Activated gamma-delta T cell treated with Interleukin-2 at 50 U/mL for 16 hours (primary cell): ENCODE data around the gene BACH2.

ENCODE experiments used
- DNase-seq: peaks from one replicate; pipeline ENCODE4 v3.0.0-alpha.2; 2020

Gene BACH2

DNA sequence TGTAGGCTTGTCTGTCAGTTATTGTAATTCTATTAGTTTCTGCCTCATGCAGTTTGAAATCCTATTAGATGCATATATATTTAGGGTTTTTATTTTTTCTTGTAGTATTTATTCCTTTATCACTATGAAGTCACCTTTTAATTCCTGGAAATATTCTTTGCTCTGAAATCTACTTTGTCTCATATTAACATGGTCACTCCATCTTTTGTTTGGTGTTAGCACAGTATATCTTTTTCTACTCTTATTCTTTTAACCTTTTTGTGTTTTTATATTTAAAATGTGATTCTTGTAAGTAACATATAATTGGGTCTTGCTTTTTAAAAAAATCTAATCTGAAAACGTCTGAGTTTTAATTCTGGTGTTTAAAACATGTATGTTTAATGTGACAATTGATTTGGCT, 280.8 kb downstream of the BACH2 start:
- DNase-seq, result no peak

GRCh38 chr6:90008908-90009501, 287.6 kb downstream of the BACH2 start:
- no peak for DNase-seq

DNA sequence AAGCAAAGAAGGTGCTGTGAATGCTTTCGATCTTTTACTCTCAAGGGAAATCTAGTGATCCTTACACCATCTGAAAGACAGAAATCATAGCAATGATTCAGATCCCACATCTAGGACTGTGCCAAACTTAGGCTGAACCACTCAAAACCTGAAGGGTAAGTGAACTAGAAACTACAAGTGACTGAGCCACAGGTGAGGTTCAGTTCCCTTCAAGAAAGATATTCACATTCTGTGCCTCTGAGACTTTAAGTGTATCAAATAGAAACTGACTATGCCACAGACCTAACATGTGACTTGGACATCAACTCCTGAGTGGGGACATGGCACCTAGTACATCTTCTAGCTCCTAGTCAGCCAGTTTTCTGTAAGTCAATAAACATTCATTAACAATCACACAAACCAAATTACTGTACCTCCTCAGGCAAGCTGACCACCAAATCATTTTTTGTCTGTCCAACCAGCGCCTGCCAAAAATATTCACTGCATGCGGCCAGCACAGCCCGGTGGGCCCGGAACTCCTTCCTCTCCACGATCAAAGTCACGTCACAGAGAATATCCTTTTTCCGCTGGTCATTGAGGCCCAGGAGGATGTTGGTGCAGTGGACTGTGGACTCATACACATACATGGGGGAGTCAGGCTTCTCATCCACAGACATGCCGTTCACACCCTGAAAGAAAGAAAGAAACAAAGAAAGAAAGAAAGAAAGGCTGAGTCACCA, 288.3 kb downstream of the BACH2 start:
- no peak for DNase-seq

GRCh38 chr6:90005048-90005827, 291.4 kb downstream of the BACH2 start:
- no peak for DNase-seq

GRCh38 chr6:90004511-90004910, 292.1 kb downstream of the BACH2 start:
- no peak for DNase-seq

GRCh38 chr6:90003941-90004340, 292.7 kb downstream of the BACH2 start:
- no peak for DNase-seq

DNA sequence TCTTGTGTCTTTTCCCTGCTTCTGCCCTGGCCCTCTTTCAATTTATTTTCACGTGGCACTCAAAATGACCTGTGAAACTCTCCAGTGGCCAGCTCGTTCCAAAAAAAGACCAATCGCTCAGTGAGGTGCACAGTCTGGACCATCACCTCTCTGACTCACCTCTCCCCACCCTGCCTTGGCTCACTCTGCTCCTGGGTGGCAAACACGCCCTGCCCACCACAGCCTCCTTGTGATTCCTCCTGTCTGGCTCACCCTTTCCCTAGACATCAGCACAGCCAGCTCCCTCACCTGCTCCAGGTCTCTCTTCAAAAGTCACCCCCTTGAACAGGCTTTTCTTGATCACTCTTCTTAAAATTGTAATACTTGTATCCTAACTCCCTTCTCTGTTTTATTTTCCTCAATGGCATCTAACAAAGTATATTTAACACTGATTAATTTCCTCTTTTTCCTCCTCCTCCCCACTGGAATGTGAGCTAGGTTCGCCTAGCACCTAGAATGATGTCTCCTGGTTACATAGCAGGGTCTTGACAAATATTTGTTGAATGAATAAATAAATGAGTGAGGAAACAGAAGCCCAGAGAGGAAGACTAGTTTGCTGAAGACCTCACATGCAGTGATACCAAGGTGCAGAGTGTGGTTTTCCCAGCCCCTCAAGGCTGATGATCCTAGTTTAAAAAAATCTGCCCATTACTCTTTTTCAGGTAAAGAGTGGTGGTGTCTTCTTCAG, 293.4 kb downstream of the BACH2 start:
- no peak for DNase-seq

- no peak for DNase-seq
These were observed 295.5 kb downstream of the BACH2 start for GRCh38 chr6:90000864-90001731.

- no peak for DNase-seq
These were observed 296.5 kb downstream of the BACH2 start for GRCh38 chr6:89999945-90000825.

GRCh38 chr6:89999154-89999553, 297.5 kb downstream of the BACH2 start:
- no peak for DNase-seq

DNA sequence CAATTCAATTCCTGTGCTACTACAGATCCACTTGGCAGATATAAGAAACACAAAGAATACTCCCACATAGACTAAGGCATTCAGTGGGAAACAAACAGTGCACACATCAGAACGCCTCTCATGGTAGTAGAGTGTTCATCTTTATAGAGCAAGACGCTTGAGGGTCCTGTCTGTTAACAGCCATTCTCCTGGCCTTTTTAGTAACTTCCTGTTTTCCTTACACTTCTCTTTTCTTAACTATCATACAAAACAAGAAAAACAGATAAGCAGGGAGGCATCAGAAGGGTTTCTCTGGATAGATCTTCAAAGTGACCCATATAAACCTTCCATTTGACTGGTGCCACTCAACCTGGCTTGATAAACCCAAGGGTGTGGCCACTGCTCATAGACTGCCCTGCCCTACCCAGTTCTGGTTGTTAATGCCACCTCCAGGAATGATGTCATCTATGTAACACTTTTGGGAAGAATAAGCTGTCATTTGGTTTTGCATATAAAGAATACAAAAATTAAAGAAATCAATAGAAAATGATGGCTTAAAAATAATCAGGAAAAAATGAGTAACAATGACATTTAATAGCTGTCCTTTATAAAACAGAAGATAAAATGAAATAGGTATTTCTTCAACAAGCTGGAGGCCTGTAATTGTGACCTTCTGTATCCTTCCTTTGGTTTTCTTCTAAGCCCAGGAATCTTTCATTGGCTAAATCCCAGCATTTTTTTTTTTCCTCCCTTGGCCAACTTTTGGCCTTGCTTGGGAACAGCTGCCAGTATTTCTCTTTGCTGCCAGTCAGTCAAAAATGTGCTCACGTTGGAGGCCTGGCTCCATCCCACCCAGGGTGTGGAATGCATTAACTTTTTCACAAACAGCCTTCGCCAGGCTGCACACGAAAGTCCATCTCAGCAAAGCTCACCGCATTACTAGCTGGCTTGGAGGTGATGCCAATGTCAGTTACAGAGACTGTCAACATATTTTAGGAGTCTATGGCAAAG, 298.9 kb downstream of the BACH2 start:
- no peak for DNase-seq

GRCh38 chr6:89993411-89993810, 303.2 kb downstream of the BACH2 start:
- DNase-seq, result no peak

DNA sequence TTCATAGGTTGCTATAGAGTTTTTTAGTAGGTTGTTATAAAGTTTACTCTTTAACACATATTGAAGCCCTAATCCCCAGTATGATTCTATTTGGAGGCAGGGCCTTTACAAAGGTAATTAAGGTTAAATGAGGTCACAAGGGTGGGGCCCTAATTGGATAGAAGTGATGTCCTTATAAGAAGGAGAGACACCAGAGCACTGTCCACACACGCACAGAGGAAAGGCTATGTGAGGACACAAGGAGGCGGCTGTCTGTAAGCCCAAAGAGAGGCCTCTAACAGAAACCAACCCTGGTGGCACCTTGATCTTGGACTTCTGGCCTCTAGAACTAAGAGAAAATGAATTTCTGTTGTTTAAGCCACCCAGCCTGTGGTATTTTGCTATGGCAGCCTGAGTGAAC, 303.8 kb downstream of the BACH2 start:
- no peak for DNase-seq

- DNase-seq, result no peak
These were observed 306.9 kb downstream of the BACH2 start for GRCh38 chr6:89989742-89990141.

DNA sequence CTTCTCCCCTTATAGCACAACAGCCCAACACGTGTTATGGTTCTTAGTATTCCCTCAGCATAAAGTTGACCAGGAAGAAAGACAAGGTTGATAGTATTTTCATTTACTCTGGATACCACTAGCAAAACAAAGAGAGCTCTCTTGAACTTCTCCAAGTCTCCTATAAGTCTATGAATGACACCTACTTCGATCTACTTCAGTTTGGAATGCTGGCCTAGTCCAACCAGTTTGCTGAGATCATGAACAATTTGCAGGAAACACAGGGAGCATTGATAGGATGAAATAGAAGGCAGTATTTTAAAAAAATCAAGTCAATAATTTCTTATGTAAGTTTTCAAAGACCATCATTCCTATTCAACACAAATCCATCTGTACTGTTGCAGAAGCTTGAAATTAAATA, 308.8 kb downstream of the BACH2 start:
- no peak for DNase-seq

DNA sequence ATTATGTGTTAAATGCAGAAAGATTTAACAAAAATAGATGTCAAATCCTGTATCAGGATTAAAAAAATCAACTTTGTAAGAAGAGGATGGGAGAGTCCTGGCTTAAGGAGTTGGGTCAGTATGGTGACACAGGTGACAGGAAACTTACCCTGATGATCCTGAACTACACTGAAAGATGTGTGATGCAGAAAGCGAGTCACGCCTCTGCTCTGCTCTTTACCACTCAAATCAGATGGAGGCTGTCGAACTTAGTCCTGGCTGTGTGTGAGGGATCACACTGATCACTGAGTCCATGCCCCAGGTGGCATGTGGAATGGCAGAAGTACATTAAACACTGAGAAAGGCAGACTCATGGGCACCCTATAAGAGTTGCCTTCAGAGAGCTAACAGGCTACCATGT, 309.5 kb downstream of the BACH2 start:
- no peak for DNase-seq

GRCh38 chr6:89986650-89987074, 310.0 kb downstream of the BACH2 start:
- no peak for DNase-seq

- DNase-seq, result no peak
These were observed 310.7 kb downstream of the BACH2 start for GRCh38 chr6:89985751-89986493.
